H9 (cell line): ENCODE results near the gene LTB4R2. TPM values are rescaled to one million over a fixed set of nuclear protein-coding genes. Genes with fewer than 3 reads are reported as not detected.

ENCODE experiments used
- DNase-seq: peaks from one replicate; pipeline ENCODE4 v3.0.0-alpha.2; 2017
- H2AFZ ChIP-seq: one replicate; pipeline ENCODE4 v1.6.1; 2013; ENCODE audit warnings: mild to moderate bottlenecking, low read length, control low read depth, moderate library complexity
- H2AK5ac ChIP-seq: 2 replicates; pipeline ENCODE4 v1.6.1; 2013; ENCODE audit warnings: low read length, control low read depth, mixed read lengths; ENCODE audit not compliant: insufficient read length
- H2BK120ac ChIP-seq: one replicate; pipeline ENCODE4 v1.6.1; 2013; ENCODE audit warnings: low read depth, mild to moderate bottlenecking, low read length, control low read depth, inconsistent platforms; ENCODE audit not compliant: poor library complexity, severe bottlenecking
- H2BK12ac ChIP-seq: 2 replicates; pipeline ENCODE4 v1.6.1; 2013; ENCODE audit warnings: low read length, control low read depth, mixed read lengths, low read depth; ENCODE audit not compliant: insufficient read length
- H2BK15ac ChIP-seq: 2 replicates; pipeline ENCODE4 v1.6.1; 2013; ENCODE audit warnings: low read depth, low read length, control low read depth
- H2BK20ac ChIP-seq: one replicate; pipeline ENCODE4 v1.6.1; 2013; ENCODE audit warnings: low read depth, mild to moderate bottlenecking, low read length, control low read depth, inconsistent platforms; ENCODE audit not compliant: poor library complexity, severe bottlenecking
- H2BK5ac ChIP-seq: 2 replicates; pipeline ENCODE4 v1.6.1; 2013; ENCODE audit warnings: low read length, control low read depth, mixed read lengths; ENCODE audit not compliant: insufficient read length
- H3K14ac ChIP-seq: 2 replicates; pipeline ENCODE4 v1.6.1; 2013; ENCODE audit warnings: low read length, control low read depth; ENCODE audit not compliant: insufficient read depth
- H3K18ac ChIP-seq: 2 replicates; pipeline ENCODE4 v1.6.1; 2013; ENCODE audit warnings: low read depth, mild to moderate bottlenecking, mixed read lengths, low read length, control low read depth; ENCODE audit not compliant: insufficient read length
- H3K23ac ChIP-seq: 2 replicates; pipeline ENCODE4 v1.6.1; 2013; ENCODE audit warnings: low read length, control low read depth, mixed read lengths, low read depth; ENCODE audit not compliant: insufficient read length
- H3K23me2 ChIP-seq: 2 replicates; pipeline ENCODE4 v1.6.1; 2013; ENCODE audit warnings: low read depth, mild to moderate bottlenecking, mixed read lengths, low read length, control low read depth; ENCODE audit not compliant: insufficient read length, poor library complexity, severe bottlenecking
- H3K27ac ChIP-seq: 2 replicates; pipeline ENCODE4 v1.5.1; 2013; ENCODE audit warnings: low read length, control low read depth, mixed read lengths, low read depth; ENCODE audit not compliant: insufficient read length
- H3K27me3 ChIP-seq: 2 replicates; pipeline ENCODE4 v1.6.1; 2013; ENCODE audit warnings: low read length, control low read depth, inconsistent platforms; ENCODE audit not compliant: insufficient read depth
- H3K4ac ChIP-seq: 2 replicates; pipeline ENCODE4 v1.6.1; 2013; ENCODE audit warnings: low read depth, mild to moderate bottlenecking, control low read depth, inconsistent platforms, low read length, moderate library complexity
- H3K4me1 ChIP-seq: 2 replicates; pipeline ENCODE4 v1.6.1; 2013; ENCODE audit warnings: low read length, control low read depth, inconsistent platforms; ENCODE audit not compliant: insufficient read depth
- H3K4me2 ChIP-seq: 2 replicates; pipeline ENCODE4 v1.6.1; 2013; ENCODE audit warnings: low read length, control low read depth, mixed read lengths; ENCODE audit not compliant: insufficient read length, insufficient read depth
- H3K56ac ChIP-seq: 2 replicates; pipeline ENCODE4 v1.6.1; 2013; ENCODE audit warnings: low read depth, mild to moderate bottlenecking, mixed read lengths, low read length, control low read depth; ENCODE audit not compliant: insufficient read length
- H3K79me1 ChIP-seq: 2 replicates; pipeline ENCODE4 v1.6.1; 2013; ENCODE audit warnings: low read depth, mild to moderate bottlenecking, moderate library complexity, low read length, control low read depth, inconsistent platforms; ENCODE audit not compliant: insufficient read depth, poor library complexity, severe bottlenecking
- H3K79me2 ChIP-seq: 2 replicates; pipeline ENCODE4 v1.6.1; 2013; ENCODE audit warnings: low read length, control low read depth, inconsistent platforms; ENCODE audit not compliant: insufficient read depth
- H3K9ac ChIP-seq: 2 replicates; pipeline ENCODE4 v1.6.1; 2013; ENCODE audit warnings: low read length, control low read depth, mixed read lengths; ENCODE audit not compliant: insufficient read length; ENCODE audit errors: extremely low read depth
- H3K9me3 ChIP-seq: one replicate; pipeline ENCODE4 v1.6.1; 2013; ENCODE audit warnings: low read depth, low read length, inconsistent platforms; ENCODE audit not compliant: control insufficient read depth
- H3T11ph ChIP-seq: one replicate; pipeline ENCODE4 v1.6.1; 2013; ENCODE audit warnings: mild to moderate bottlenecking, low read length, control low read depth, inconsistent platforms
- H4K20me1 ChIP-seq: one replicate; pipeline ENCODE4 v1.6.1; 2013; ENCODE audit not compliant: control insufficient read depth, insufficient read length, insufficient read depth
- H4K5ac ChIP-seq: 2 replicates; pipeline ENCODE4 v1.6.1; 2013; ENCODE audit warnings: low read depth, mild to moderate bottlenecking, mixed read lengths, low read length, control low read depth; ENCODE audit not compliant: insufficient read length
- H4K8ac ChIP-seq: replicated peaks from 2 replicates; pipeline ENCODE4 v1.6.1; 2013; ENCODE audit warnings: low read length, control low read depth, mixed read lengths, low read depth; ENCODE audit not compliant: insufficient read length
- H4K91ac ChIP-seq: 2 replicates; pipeline ENCODE4 v1.6.1; 2013; ENCODE audit warnings: low read depth, mild to moderate bottlenecking, moderate library complexity, mixed read lengths, low read length, control low read depth; ENCODE audit not compliant: insufficient read length
- H3K27ac Mint-ChIP-seq, 3 experiments: 2 replicates in 2 of 3; 3 replicates in 1 of 3; pipeline ENCODE4 v1.8.0; 2020 to 2021; ENCODE audit warnings: mixed read lengths in 3 of 3, mild to moderate bottlenecking in 1 of 3, moderate library complexity in 1 of 3
- H3K27me3 Mint-ChIP-seq: 2 replicates; pipeline ENCODE4 v1.8.0; 2021; ENCODE audit warnings: low read depth, mild to moderate bottlenecking, moderate library complexity, mixed read lengths
- H3K36me3 Mint-ChIP-seq, 3 experiments: 2 replicates in 2 of 3; 3 replicates in 1 of 3; pipeline ENCODE4 v1.8.0; 2020 to 2021; ENCODE audit warnings: low read depth in 3 of 3, mixed read lengths in 3 of 3; ENCODE audit not compliant: insufficient read depth in 1 of 3
- H3K4me1 Mint-ChIP-seq, 2 experiments: 2 replicates each; pipeline ENCODE4 v1.8.0; 2020; ENCODE audit warnings: mixed read lengths in 2 of 2
- H3K4me3 Mint-ChIP-seq, 2 experiments: 2 replicates in 1 of 2; 3 replicates in 1 of 2; pipeline ENCODE4 v1.8.0; 2020 to 2021; ENCODE audit warnings: mild to moderate bottlenecking in 2 of 2, mixed read lengths in 2 of 2, moderate library complexity in 1 of 2
- H3K9me3 Mint-ChIP-seq, 2 experiments: 2 replicates in 1 of 2; 3 replicates in 1 of 2; pipeline ENCODE4 v1.8.0; 2020; ENCODE audit warnings: mild to moderate bottlenecking in 2 of 2, mixed read lengths in 2 of 2, moderate library complexity in 1 of 2
- WGBS: extraction: QIAGEN DNeasy Blood & Tissue Kit; methylation state at CpG from one replicate; pipeline ENCODE4 v1.1.7; 2013; ENCODE audit warnings: missing lambda C conversion rate, low lambda C conversion rate, mixed read lengths; ENCODE audit not compliant: insufficient read length; ENCODE audit errors: extremely low coverage; 5-methylcytosine and 5-hydroxymethylcytosine counted together
- total RNA-seq: library from RNA; stranded (reverse); gene quantifications from 2 replicates; pipeline ENCODE4 v1.2.1, GENCODE V29; 2021
- TF ChIP-seq, protein P1 (sequence below): fragments of 200-600 bp; sonication (generic); conservative IDR thresholded peaks from 3 replicates; pipeline ENCODE4 v1.8.0; 2021; ENCODE audit warnings: antibody characterized with exemption, mild to moderate bottlenecking

Gene LTB4R2
- total RNA-seq, 1 experiment from 2014 or later, result 13.4 TPM

DNA sequence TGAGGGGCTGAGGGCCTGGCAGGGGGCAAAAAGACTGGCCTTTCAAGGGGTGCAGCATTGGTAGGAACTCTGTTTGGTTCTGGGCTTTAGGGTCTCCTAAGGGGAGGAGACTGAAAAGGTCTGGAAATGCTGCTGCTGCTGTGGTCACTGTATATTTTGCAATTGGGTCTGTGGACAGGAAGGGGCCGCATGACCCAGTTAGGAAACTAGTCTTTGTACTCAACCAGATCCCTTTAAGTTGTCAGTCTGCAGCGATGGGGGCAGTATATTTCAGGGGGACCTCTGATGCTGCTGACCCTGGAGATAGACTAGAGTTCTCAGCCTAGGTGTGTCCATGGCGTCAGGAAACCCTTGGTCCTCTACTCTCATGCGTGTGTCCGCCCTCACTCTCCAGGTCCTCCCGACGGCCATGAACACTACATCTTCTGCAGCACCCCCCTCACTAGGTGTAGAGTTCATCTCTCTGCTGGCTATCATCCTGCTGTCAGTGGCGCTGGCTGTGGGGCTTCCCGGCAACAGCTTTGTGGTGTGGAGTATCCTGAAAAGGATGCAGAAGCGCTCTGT lies 5.4 kb downstream of the LTB4R2 start:
- H2BK120ac ChIP-seq, result no peak overlapping the region
- H3K79me1 ChIP-seq, result no peaks in the 10 kb centered on the region
- H3K9me3 ChIP-seq, result no peaks in the 10 kb centered on the region
- no peak overlapping the region for H3K4me3 Mint-ChIP-seq
- no peak overlapping the region for H2BK20ac ChIP-seq
- H3K27me3 Mint-ChIP-seq, result peaks cover 44% of the 10 kb centered on the region
- H3K23ac ChIP-seq, result no peak overlapping the region
- H2BK15ac ChIP-seq, result no peak overlapping the region
- no peak overlapping the region for H4K8ac ChIP-seq
- H3K4me1 ChIP-seq, result no peaks in the 10 kb centered on the region
- no peak overlapping the region for H3K9ac ChIP-seq
- H3K4me2 ChIP-seq, result no peak overlapping the region
- H3K9me3 Mint-ChIP-seq, result no peaks in the 10 kb centered on the region
- no peaks in the 10 kb centered on the region for H3K79me2 ChIP-seq
- H3K18ac ChIP-seq, result no peak overlapping the region
- H3K4ac ChIP-seq, result no peak overlapping the region
- no peak overlapping the region for H3K56ac ChIP-seq
- H3K36me3 Mint-ChIP-seq, result peaks cover under 1 to 5% (median under 1%) of the 10 kb centered on the region in 3 experiments; a peak in 5 of 7 replicates
- H2AK5ac ChIP-seq, result no peak overlapping the region
- H3K4me1 Mint-ChIP-seq, result no peaks in the 10 kb centered on the region
- no peak overlapping the region for H3K27ac ChIP-seq
- H4K91ac ChIP-seq, result no peak overlapping the region
- no peak overlapping the region for H4K5ac ChIP-seq
- no peaks in the 10 kb centered on the region for H4K20me1 ChIP-seq
- H3K23me2 ChIP-seq, result no peaks in the 10 kb centered on the region
- no peak overlapping the region for H3T11ph ChIP-seq
- peaks cover 2% of the 10 kb centered on the region; the same call in 1 of the 2 replicates for H3K27me3 ChIP-seq
- H2BK12ac ChIP-seq, result no peak overlapping the region
- no peak overlapping the region for H3K27ac Mint-ChIP-seq
- no peak overlapping the region for H2AFZ ChIP-seq
- no peak for DNase-seq
- no CpG with 5 or more reads among the region's 10 CpGs for WGBS
- H2BK5ac ChIP-seq, result no peak overlapping the region
- no peak overlapping the region for H3K14ac ChIP-seq
- TF ChIP-seq, protein P1, sequence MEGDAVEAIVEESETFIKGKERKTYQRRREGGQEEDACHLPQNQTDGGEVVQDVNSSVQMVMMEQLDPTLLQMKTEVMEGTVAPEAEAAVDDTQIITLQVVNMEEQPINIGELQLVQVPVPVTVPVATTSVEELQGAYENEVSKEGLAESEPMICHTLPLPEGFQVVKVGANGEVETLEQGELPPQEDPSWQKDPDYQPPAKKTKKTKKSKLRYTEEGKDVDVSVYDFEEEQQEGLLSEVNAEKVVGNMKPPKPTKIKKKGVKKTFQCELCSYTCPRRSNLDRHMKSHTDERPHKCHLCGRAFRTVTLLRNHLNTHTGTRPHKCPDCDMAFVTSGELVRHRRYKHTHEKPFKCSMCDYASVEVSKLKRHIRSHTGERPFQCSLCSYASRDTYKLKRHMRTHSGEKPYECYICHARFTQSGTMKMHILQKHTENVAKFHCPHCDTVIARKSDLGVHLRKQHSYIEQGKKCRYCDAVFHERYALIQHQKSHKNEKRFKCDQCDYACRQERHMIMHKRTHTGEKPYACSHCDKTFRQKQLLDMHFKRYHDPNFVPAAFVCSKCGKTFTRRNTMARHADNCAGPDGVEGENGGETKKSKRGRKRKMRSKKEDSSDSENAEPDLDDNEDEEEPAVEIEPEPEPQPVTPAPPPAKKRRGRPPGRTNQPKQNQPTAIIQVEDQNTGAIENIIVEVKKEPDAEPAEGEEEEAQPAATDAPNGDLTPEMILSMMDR, result no peak
